AG10803 (cell line): Measurements from ENCODE around the gene XCL1.

Experiments used
- DNase-seq: peaks from one replicate; pipeline ENCODE4 v3.0.0; 2010; ENCODE audit warnings: low read depth
- H3K4me3 ChIP-seq: 2 replicates; pipeline ENCODE4 v1.5.1; 2011; ENCODE audit warnings: mild to moderate bottlenecking, low read length, control low read depth
- CTCF ChIP-seq: conservative IDR thresholded peaks from 2 replicates; pipeline ENCODE4 v1.5.1; 2011; ENCODE audit warnings: mild to moderate bottlenecking, low read length, control low read depth, inconsistent platforms

The XCL1 gene

GRCh38 chr1:168627370-168627769, 51.0 kb downstream of the XCL1 start:
- DNase-seq: no peak
- no peak overlapping the region for H3K4me3 ChIP-seq
- TF ChIP-seq CTCF: no peak

GRCh38 chr1:168628807-168629206, 52.4 kb downstream of the XCL1 start:
- peak; percentile 72 for DNase-seq
- TF ChIP-seq CTCF: no peak
- H3K4me3 ChIP-seq: no peak overlapping the region

- H3K4me3 ChIP-seq: no peak overlapping the region
- no peak for DNase-seq
- TF ChIP-seq CTCF: no peak
These were observed 53.1 kb downstream of the XCL1 start for GRCh38 chr1:168629466-168629865.
